Measurements from ENCODE around the gene PDCD1. TPM values are rescaled to one million over a fixed set of nuclear protein-coding genes. Genes with fewer than 3 reads are reported as not detected.
"Not testable (repeated sequence)": the region's sequence is repeated elsewhere in the genome, so short reads cannot be mapped to it uniquely, and the experiment has no call there.

PDCD1 gene
- total and polyA plus RNA-seq, 10 of the 15 experiments (the other 5 are each of a cell fraction or from before 2014, with no cell fraction given): 0.62 to 6.4 (median 2.9) TPM; not detected in 2

GRCh38 chr2:241806217-241806616 lies 52.5 kb downstream of the PDCD1 start:
- H3K27me3 ChIP-seq (replicated peaks in 1 of 2; ENCODE audit: control insufficient read depth in 2 of 2, insufficient read depth in 2 of 2, low read length in 1 of 2); CTCF ChIA-PET; H2AFZ ChIP-seq (ENCODE audit: control insufficient read depth, low read depth, low read length); in situ Hi-C loops (cut with MboI); H3K4me2 ChIP-seq (ENCODE audit: control insufficient read depth, insufficient read depth); POLR2A ChIA-PET; H4K20me1 ChIP-seq (ENCODE audit: control insufficient read depth, insufficient read depth); H3K36me3 ChIP-seq (ENCODE audit: control insufficient read depth in 2 of 2, insufficient read depth in 2 of 2, low read length in 1 of 2); H3K9me3 ChIP-seq (replicated peaks; ENCODE audit: control insufficient read depth, insufficient read depth, low read length); RAD21 ChIA-PET (ENCODE audit: unreplicated experiment); SMC1A ChIA-PET (ENCODE audit: uncharacterized antibody, unreplicated experiment); H3K27ac ChIP-seq (ENCODE audit: control insufficient read depth, insufficient read depth); FAIRE-seq; intact Hi-C loops (cut with micrococcal nuclease; ENCODE audit: unreplicated experiment); BruUV-seq (replicated peaks); H3K79me2 ChIP-seq (ENCODE audit: control insufficient read depth, insufficient read depth, low read length); DNase-seq (ENCODE audit: low read depth, low spot score); H3K4me3 ChIP-seq; H3K9ac ChIP-seq (ENCODE audit: control insufficient read depth, insufficient read depth, low read length); ATAC-seq: not testable (repeated sequence)
- WGBS (ENCODE audit: insufficient coverage, insufficient replicate concordance, low lambda C conversion rate, missing lambda C conversion rate): no CpG with 5 or more reads among the region's 8 CpGs
- peaks cover 14% of the 10 kb centered on the region for H3K4me1 ChIP-seq (ENCODE audit: control insufficient read depth, insufficient read depth, low read length)

- Histone ChIP-seq H3K4me3 (peak overlapping the region; percentile 69), H3K9ac (ENCODE audit: control insufficient read depth, insufficient read depth, low read length) (peak overlapping the region; percentile 27), H3K27ac (ENCODE audit: control insufficient read depth, insufficient read depth) (peak overlapping the region; percentile 6; the same call in 1 of the 2 replicates), H4K20me1 (ENCODE audit: control insufficient read depth, insufficient read depth) (no peaks in the 10 kb centered on the region), H3K36me3 (ENCODE audit: control insufficient read depth in 2 of 2, insufficient read depth in 2 of 2, low read length in 1 of 2) (no peaks in the 10 kb centered on the region), H3K4me2 (ENCODE audit: control insufficient read depth, insufficient read depth) (peak overlapping the region; percentile 81), H3K9me3 (replicated peaks; ENCODE audit: control insufficient read depth, insufficient read depth, low read length) (no peaks in the 10 kb centered on the region), H3K79me2 (ENCODE audit: control insufficient read depth, insufficient read depth, low read length) (no peaks in the 10 kb centered on the region), H3K4me1 (ENCODE audit: control insufficient read depth, insufficient read depth, low read length) (peaks cover 14% of the 10 kb centered on the region), H2AFZ (ENCODE audit: control insufficient read depth, low read depth, low read length) (no peak overlapping the region), H3K27me3 (replicated peaks in 1 of 2; ENCODE audit: control insufficient read depth in 2 of 2, insufficient read depth in 2 of 2, low read length in 1 of 2) (no peaks in the 10 kb centered on the region; a peak in 1 of 4 replicates)
- WGBS (ENCODE audit: insufficient coverage, insufficient replicate concordance, low lambda C conversion rate, missing lambda C conversion rate): 12% methylated on average over 33 of the region's 35 CpGs
- intact Hi-C loops (cut with micrococcal nuclease; ENCODE audit: unreplicated experiment) (loop anchor here (5.0 kb wide), 1 partner anchor 38 kb away; no protein-coding TSS in a partner anchor), in situ Hi-C loops (cut with MboI) (no loop called here)
- POLR2A ChIA-PET: interaction anchor here (1.0 kb wide), 1 partner anchor 32 kb away, joined by 3 read pairs; no protein-coding TSS in a partner anchor
- no peak for DNase-seq (ENCODE audit: low read depth, low spot score)
- peak; percentile 7 for FAIRE-seq
- SMC1A ChIA-PET (ENCODE audit: uncharacterized antibody, unreplicated experiment): no interaction called here
- CTCF ChIA-PET: interaction anchor here (0.8 to 1.4 kb wide), 3 partner anchors 9 to 74 kb away, joined by 3 to 4 read pairs (median 4); no protein-coding TSS in a partner anchor
- peak; percentile 62 for ATAC-seq
- no TSS peak for BruUV-seq (replicated peaks)
- RAD21 ChIA-PET (ENCODE audit: unreplicated experiment): interaction anchor here (0.6 to 1.0 kb wide), 2 partner anchors 16 to 55 kb away, joined by 3 read pairs; no protein-coding TSS in a partner anchor
- no peak for TF ChIP-seq ZBTB4 (CRISPR knock-in tag; IDR thresholded peaks at IDR 0.05)
- no peak for TF ChIP-seq POU2F2 (IDR thresholded peaks at IDR 0.05; ENCODE audit: borderline replicate concordance, low read depth, low read length)
- no peak for TF ChIP-seq KDM1A (IDR thresholded peaks at IDR 0.05; ENCODE audit: borderline replicate concordance)
- TF ChIP-seq ELK1 (IDR thresholded peaks at IDR 0.05; ENCODE audit: low read depth, low read length): no peak
- TF ChIP-seq TCF12 (IDR thresholded peaks at IDR 0.05; ENCODE audit: low read depth, low read length): no peak
- no peak for TF ChIP-seq SIN3A (IDR thresholded peaks at IDR 0.05; ENCODE audit: low read depth, low read length)
- no peak for TF ChIP-seq BRCA1 (IDR thresholded peaks at IDR 0.05; ENCODE audit: low read depth, low read length)
- TF ChIP-seq GABPA (IDR thresholded peaks at IDR 0.05; ENCODE audit: low read depth): no peak
- peak; percentile 18; the same call in 1 of the 2 replicates for TF ChIP-seq RUNX3 (IDR thresholded peaks at IDR 0.05; ENCODE audit: low read length)
- TF ChIP-seq CBX5 (IDR thresholded peaks at IDR 0.05; ENCODE audit: low read depth): no peak
Observed at GRCh38 chr2:241804326-241805229, 54.1 kb downstream of the PDCD1 start.
